ENCODE results near the gene NT5DC1.
A peak's percentile ranks its signal among the peaks of the same experiment; 100 is the strongest.

Gene NT5DC1

GRCh38 chr6:116239856-116240255, 139.2 kb downstream of the NT5DC1 start:
- DNase-seq (ENCODE audit: low read depth in 2 of 2) = no peak

GRCh38 chr6:116244284-116244683, 143.6 kb downstream of the NT5DC1 start:
- DNase-seq (ENCODE audit: low read depth in 2 of 2) = no peak

GRCh38 chr6:116246089-116246488, 145.4 kb downstream of the NT5DC1 start:
- no peak for DNase-seq (ENCODE audit: low read depth in 2 of 2)

GRCh38 chr6:116247285-116247684, 146.6 kb downstream of the NT5DC1 start:
- no peak for DNase-seq (ENCODE audit: low read depth in 2 of 2)

- DNase-seq (ENCODE audit: low read depth in 2 of 2) = no peak
Measured at GRCh38 chr6:116248577-116248976, 147.9 kb downstream of the NT5DC1 start.

GRCh38 chr6:116251568-116252384, 151.1 kb downstream of the NT5DC1 start:
- peak; percentile 76 to 78 for DNase-seq (ENCODE audit: low read depth in 2 of 2)

- no peak for DNase-seq (ENCODE audit: low read depth in 2 of 2)
Measured at GRCh38 chr6:116253188-116253504, 152.5 kb downstream of the NT5DC1 start.

- DNase-seq (ENCODE audit: low read depth in 2 of 2) = peak; percentile 94 to 95
Measured at GRCh38 chr6:116253505-116254296, 153.0 kb downstream of the NT5DC1 start, which contains the start of gene TSPYL4. TSS of gene TSPYL4 (minus strand) at chr6:116254075. CDS start at chr6:116254008, 67 bp downstream.

- no peak for DNase-seq (ENCODE audit: low read depth in 2 of 2)
Measured at GRCh38 chr6:116254297-116255056, 153.8 kb downstream of the NT5DC1 start.

GRCh38 chr6:116255246-116255800, 154.7 kb downstream of the NT5DC1 start:
- DNase-seq (ENCODE audit: low read depth in 2 of 2) = no peak

- DNase-seq (ENCODE audit: low read depth in 2 of 2) = no peak
Measured at GRCh38 chr6:116256694-116257093, 156.0 kb downstream of the NT5DC1 start.

GRCh38 chr6:116258520-116258919, 157.9 kb downstream of the NT5DC1 start:
- DNase-seq (ENCODE audit: low read depth in 2 of 2) = no peak

GRCh38 chr6:116263353-116263752, 162.7 kb downstream of the NT5DC1 start:
- no peak for DNase-seq (ENCODE audit: low read depth in 2 of 2)

- no peak for DNase-seq (ENCODE audit: low read depth in 2 of 2)
Measured at GRCh38 chr6:116265041-116265829, 164.6 kb downstream of the NT5DC1 start.

GRCh38 chr6:116266803-116267202, 166.2 kb downstream of the NT5DC1 start:
- DNase-seq (ENCODE audit: low read depth in 2 of 2) = no peak

GRCh38 chr6:116267836-116268588, 167.4 kb downstream of the NT5DC1 start:
- no peak for DNase-seq (ENCODE audit: low read depth in 2 of 2)

GRCh38 chr6:116268589-116269293, 168.1 kb downstream of the NT5DC1 start:
- DNase-seq (ENCODE audit: low read depth in 2 of 2) = peak; percentile 78 to 81

- DNase-seq (ENCODE audit: low read depth in 2 of 2) = no peak
Measured at GRCh38 chr6:116271149-116271708, 170.6 kb downstream of the NT5DC1 start.

GRCh38 chr6:116277124-116277523, 176.5 kb downstream of the NT5DC1 start:
- DNase-seq (ENCODE audit: low read depth in 2 of 2) = no peak

All from fibroblast of skin of left biceps (primary cell).